IMR-90 (cell line): ENCODE measurements around the gene PLCB4. TPM values are rescaled to one million over a fixed set of nuclear protein-coding genes. Genes with fewer than 3 reads are reported as not detected.

Experiments
- ATAC-seq: fragments of 200-7000 bp; cut with Tn5 transposase; 2 replicates; pipeline ENCODE4 v1.9.1; 2020; ENCODE audit warnings: low read depth, mild to moderate bottlenecking, moderate library complexity
- BruUV-seq: library from RNA; stranded (reverse); fragments of 400-500 nt; replicated peaks from 2 replicates; lab custom pipeline; 2021; lab: Mats Ljungman, UMichigan
- CTCF ChIA-PET: fragments of 300-600 bp; formaldehyde crosslinking; extraction: SDS; loops from one replicate; lab custom pipeline; 2021; ENCODE audit warnings: antibody characterized with exemption; lab: Yijun Ruan, JAX
- POLR2A ChIA-PET: fragments of 300-600 bp; sonication (Branson Sonifier 250); formaldehyde crosslinking; loops from one replicate; lab custom pipeline; 2022; ENCODE audit warnings: antibody characterized with exemption; ENCODE audit not compliant: unreplicated experiment; lab: Charles Lee
- DNase-seq: peaks from one replicate; pipeline ENCODE4 v3.0.0; 2013
- H2AFZ ChIP-seq: replicated peaks from 2 replicates; pipeline ENCODE3; 2013; ENCODE audit warnings: low read length, mild to moderate bottlenecking; ENCODE audit not compliant: poor library complexity
- H2AK5ac ChIP-seq: 2 replicates; pipeline ENCODE4 v1.6.1; 2013; ENCODE audit warnings: low read depth, low read length, inconsistent platforms
- H2AK9ac ChIP-seq: replicated peaks from 2 replicates; pipeline ENCODE3; 2013; ENCODE audit warnings: mild to moderate bottlenecking, low read depth, low read length, moderate library complexity; ENCODE audit not compliant: poor library complexity
- H2BK120ac ChIP-seq: 2 replicates; pipeline ENCODE4 v1.6.1; 2013; ENCODE audit warnings: low read depth, low read length, inconsistent platforms
- H2BK15ac ChIP-seq: 3 replicates; pipeline ENCODE4 v1.6.1; 2013; ENCODE audit warnings: low read depth, low read length, inconsistent platforms
- H2BK20ac ChIP-seq: 2 replicates; pipeline ENCODE4 v1.6.1; 2013; ENCODE audit warnings: low read depth, mild to moderate bottlenecking, inconsistent platforms, low read length, moderate library complexity
- H2BK5ac ChIP-seq: 2 replicates; pipeline ENCODE4 v1.6.1; 2013; ENCODE audit warnings: mild to moderate bottlenecking, low read depth, low read length, inconsistent platforms; ENCODE audit not compliant: poor library complexity, severe bottlenecking
- H3K14ac ChIP-seq: replicated peaks from 2 replicates; pipeline ENCODE4 v1.6.1; 2013; ENCODE audit warnings: low read depth, low read length, inconsistent platforms
- H3K18ac ChIP-seq: 2 replicates; pipeline ENCODE4 v1.6.1; 2013; ENCODE audit warnings: low read depth, low read length, control low read depth
- H3K23ac ChIP-seq: 2 replicates; pipeline ENCODE4 v1.6.1; 2013; ENCODE audit warnings: low read depth, low read length, inconsistent platforms
- H3K27ac ChIP-seq: 2 replicates; pipeline ENCODE4 v1.5.1; 2013; ENCODE audit warnings: mild to moderate bottlenecking, control low read depth, low read length; ENCODE audit not compliant: insufficient read depth
- H3K27me3 ChIP-seq: 2 replicates; pipeline ENCODE4 v1.6.1; 2013; ENCODE audit warnings: low read length; ENCODE audit not compliant: control insufficient read depth, insufficient read depth
- H3K36me3 ChIP-seq: 2 replicates; pipeline ENCODE4 v1.6.1; 2013; ENCODE audit warnings: low read length, mixed read lengths; ENCODE audit not compliant: control insufficient read depth, insufficient read depth
- H3K4ac ChIP-seq: 2 replicates; pipeline ENCODE4 v1.6.1; 2013; ENCODE audit warnings: low read depth, low read length, inconsistent platforms
- H3K4me1 ChIP-seq: 2 replicates; pipeline ENCODE4 v1.6.1; 2013; ENCODE audit warnings: low read length, mixed read lengths; ENCODE audit not compliant: control insufficient read depth, insufficient read depth
- H3K4me2 ChIP-seq: 2 replicates; pipeline ENCODE4 v1.6.1; 2013; ENCODE audit warnings: low read depth, mild to moderate bottlenecking, control low read depth, low read length, moderate library complexity
- H3K4me3 ChIP-seq: 2 replicates; pipeline ENCODE4 v1.5.1; 2013; ENCODE audit warnings: low read depth, mild to moderate bottlenecking, control low read depth, low read length, moderate library complexity; ENCODE audit not compliant: insufficient read depth
- H3K56ac ChIP-seq: 2 replicates; pipeline ENCODE4 v1.6.1; 2013; ENCODE audit warnings: low read length, inconsistent platforms; ENCODE audit not compliant: insufficient read depth; ENCODE audit errors: extremely low read depth
- H3K79me1 ChIP-seq, 2 experiments: 2 replicates each; pipeline ENCODE4 v1.6.1; 2013; ENCODE audit warnings: low read length in 2 of 2, inconsistent platforms in 1 of 2, low read depth in 1 of 2
- H3K9ac ChIP-seq: 2 replicates; pipeline ENCODE4 v1.6.1; 2013; ENCODE audit warnings: low read depth, low read length, control low read depth
- H3K9me1 ChIP-seq: 2 replicates; pipeline ENCODE4 v1.6.1; 2013; ENCODE audit warnings: low read length, inconsistent platforms; ENCODE audit not compliant: insufficient read depth
- H3K9me3 ChIP-seq: 2 replicates; pipeline ENCODE4 v1.6.1; 2013; ENCODE audit warnings: low read length; ENCODE audit not compliant: control insufficient read depth, insufficient read depth
- H4K20me1 ChIP-seq: 2 replicates; pipeline ENCODE4 v1.6.1; 2013; ENCODE audit warnings: low read length, inconsistent platforms; ENCODE audit not compliant: insufficient read depth
- H4K5ac ChIP-seq: 2 replicates; pipeline ENCODE4 v1.6.1; 2013; ENCODE audit warnings: mild to moderate bottlenecking, low read depth, low read length, control low read depth
- H4K8ac ChIP-seq, 2 experiments: 2 replicates each; pipeline ENCODE4 v1.6.1; 2013; ENCODE audit warnings: low read depth in 2 of 2, low read length in 2 of 2, control low read depth in 1 of 2, inconsistent platforms in 1 of 2
- H4K91ac ChIP-seq: 2 replicates; pipeline ENCODE4 v1.6.1; 2013; ENCODE audit warnings: low read depth, low read length, inconsistent platforms; ENCODE audit not compliant: insufficient read depth
- BHLHE40 ChIP-seq: fragments of 150-350 bp; IDR thresholded peaks from 2 replicates; pipeline ENCODE4 v1.6.1; 2016; ENCODE audit warnings: mild to moderate bottlenecking, low read depth, low read length
- CEBPB ChIP-seq: IDR thresholded peaks from 2 replicates; pipeline ENCODE4 v1.6.1; 2012; ENCODE audit warnings: low read depth, low read length, improper control_type of control experiment
- CHD1 ChIP-seq: IDR thresholded peaks from 2 replicates; pipeline ENCODE4 v1.6.1; 2012; ENCODE audit warnings: low read depth, low read length, improper control_type of control experiment
- ELK1 ChIP-seq: fragments of 150-350 bp; IDR thresholded peaks from 2 replicates; pipeline ENCODE4 v1.6.1; 2016; ENCODE audit warnings: low read depth, mild to moderate bottlenecking, low read length, moderate library complexity, borderline replicate concordance
- FOS ChIP-seq: fragments of 150-350 bp; IDR thresholded peaks from 2 replicates; pipeline ENCODE4 v1.6.1; 2016; ENCODE audit warnings: low read depth, low read length
- MAFK ChIP-seq: IDR thresholded peaks from 2 replicates; pipeline ENCODE4 v1.6.1; 2012; ENCODE audit warnings: low read depth, low read length, improper control_type of control experiment
- MAZ ChIP-seq: IDR thresholded peaks from 2 replicates; pipeline ENCODE4 v1.6.1; 2012; ENCODE audit warnings: low read depth, mild to moderate bottlenecking, low read length, improper control_type of control experiment, moderate library complexity, borderline replicate concordance
- MXI1 ChIP-seq: IDR thresholded peaks from 2 replicates; pipeline ENCODE4 v1.6.1; 2012; ENCODE audit warnings: low read depth, mild to moderate bottlenecking, low read length, moderate library complexity, borderline replicate concordance
- NFE2L2 ChIP-seq: fragments of 150-350 bp; IDR thresholded peaks from 2 replicates; pipeline ENCODE4 v1.6.1; 2016; ENCODE audit warnings: low read depth, mild to moderate bottlenecking, low read length
- POLR2A ChIP-seq: IDR thresholded peaks from 2 replicates; pipeline ENCODE4 v1.6.1; 2012; ENCODE audit warnings: mild to moderate bottlenecking, low read depth, low read length
- RAD21 ChIP-seq: IDR thresholded peaks from 2 replicates; pipeline ENCODE4 v1.6.1; 2012; ENCODE audit warnings: low read length, improper control_type of control experiment
- RCOR1 ChIP-seq: IDR thresholded peaks from 2 replicates; pipeline ENCODE4 v1.6.1; 2012; ENCODE audit warnings: mild to moderate bottlenecking, low read length, improper control_type of control experiment; ENCODE audit not compliant: insufficient replicate concordance
- RFX5 ChIP-seq: IDR thresholded peaks from 2 replicates; pipeline ENCODE4 v1.8.0; 2012; ENCODE audit warnings: low read depth, mild to moderate bottlenecking, low read length, moderate library complexity
- SMC3 ChIP-seq: fragments of 150-350 bp; IDR thresholded peaks from 2 replicates; pipeline ENCODE4 v1.6.1; 2016; ENCODE audit warnings: low read depth, mild to moderate bottlenecking, antibody characterized with exemption, low read length, moderate library complexity
- USF2 ChIP-seq: fragments of 150-350 bp; IDR thresholded peaks from 2 replicates; pipeline ENCODE4 v1.6.1; 2017; ENCODE audit warnings: mild to moderate bottlenecking, antibody characterized with exemption, low read length, low read depth
- WGBS, 2 experiments: methylation state at CpG; one replicate each; pipeline versions ENCODE4 v1.1.5 to v1.1.7; 2013; ENCODE audit warnings: missing lambda C conversion rate in 2 of 2; ENCODE audit not compliant: insufficient read length in 1 of 2; ENCODE audit errors: extremely low coverage in 2 of 2; 5-methylcytosine and 5-hydroxymethylcytosine counted together
- dilution Hi-C: fragments of 300-500 bp; cut with HindIII; formaldehyde crosslinking; loops from one replicate; pipeline ENCODE4 v1.14.3; 2018; ENCODE audit warnings: low sequenced_read_pairs; ENCODE audit not compliant: unreplicated experiment
- in situ Hi-C: fragments of 300-500 bp; cut with MboI; formaldehyde crosslinking; loops from 3 replicates; pipeline ENCODE4 v1.14.3; 2019; ENCODE audit warnings: low sequenced_read_pairs, inconsistent platforms, mixed read lengths
- intact Hi-C: fragments of 100-400 bp; cut with micrococcal nuclease; formaldehyde crosslinking; loops from 2 replicates; pipeline ENCODE4 v1.10.0; 2022
- polyA plus RNA-seq, 3 experiments: library from polyadenylated mRNA; depleted of rRNA; stranded (reverse); fragments of >200 nt; gene quantifications; 2 replicates each; pipeline ENCODE4 v1.2.3, GENCODE V29; 2012; ENCODE audit warnings: low replicate concordance in 1 of 3
- total RNA-seq: library from RNA; depleted of rRNA; stranded (reverse); fragments of >200 nt; gene quantifications from 2 replicates; pipeline ENCODE4 v1.2.3, GENCODE V29; 2012
- TF ChIP-seq, protein P1 (sequence below): conservative IDR thresholded peaks from 2 replicates; pipeline ENCODE4 v1.5.1; 2012; ENCODE audit warnings: mild to moderate bottlenecking, low read depth, low read length, improper control_type of control experiment

Gene PLCB4
- total and polyA plus RNA-seq, 2 of the 4 experiments (the other 2 are of a cell fraction): 12.5 to 24.0 TPM

GRCh38 chr20:9053108-9053507 lies 15.8 kb upstream of the PLCB4 start:
- Histone ChIP-seq H3K4ac (peak overlapping the region; percentile 99), H4K5ac (peak overlapping the region; percentile 94), H2BK5ac (peak overlapping the region; percentile 98), H3K27me3 (no peaks in the 10 kb centered on the region), H2AFZ (peak overlapping the region; percentile 77), H3K9ac (no peak overlapping the region), H3K9me3 (no peaks in the 10 kb centered on the region; the same call in 1 of the 2 replicates), H2BK120ac (peak overlapping the region; percentile 100), H3K4me2 (no peak overlapping the region), H3K14ac (peak overlapping the region; percentile 98), H3K9me1 (peaks cover 18% of the 10 kb centered on the region), H4K91ac (peak overlapping the region; percentile 98), H2BK15ac (peak overlapping the region; percentile 100), H3K4me1 (peaks cover 25% of the 10 kb centered on the region), H3K36me3 (no peaks in the 10 kb centered on the region), H2AK9ac (peak overlapping the region; percentile 13), H3K79me1 (peaks cover 5 to 12% of the 10 kb centered on the region in 2 experiments; a peak in 3 of 4 replicates), H3K27ac (peak overlapping the region; percentile 65), H3K4me3 (no peak overlapping the region), H4K20me1 (no peaks in the 10 kb centered on the region), H4K8ac (peak overlapping the region; percentile 72 to 85), H3K18ac (peak overlapping the region; percentile 99), H3K56ac (peak overlapping the region; percentile 42), H3K23ac (peak overlapping the region; percentile 97), H2AK5ac (peak overlapping the region; percentile 99), H2BK20ac (peak overlapping the region; percentile 99)
- in situ Hi-C loops: loop anchor here (5.0 kb wide), 1 partner anchor 196 kb away; no protein-coding TSS in a partner anchor
- BruUV-seq: no TSS peak
- no peak for DNase-seq
- ChIA-PET CTCF (no interaction called here), POLR2A (no interaction called here)
- intact Hi-C loops: loop anchor here (5.0 kb wide), 1 partner anchor 201 kb away; no protein-coding TSS in a partner anchor
- no peak for TF ChIP-seq RFX5
- TF ChIP-seq POLR2A: no peak
- no peak for TF ChIP-seq FOS
- TF ChIP-seq, protein P1, sequence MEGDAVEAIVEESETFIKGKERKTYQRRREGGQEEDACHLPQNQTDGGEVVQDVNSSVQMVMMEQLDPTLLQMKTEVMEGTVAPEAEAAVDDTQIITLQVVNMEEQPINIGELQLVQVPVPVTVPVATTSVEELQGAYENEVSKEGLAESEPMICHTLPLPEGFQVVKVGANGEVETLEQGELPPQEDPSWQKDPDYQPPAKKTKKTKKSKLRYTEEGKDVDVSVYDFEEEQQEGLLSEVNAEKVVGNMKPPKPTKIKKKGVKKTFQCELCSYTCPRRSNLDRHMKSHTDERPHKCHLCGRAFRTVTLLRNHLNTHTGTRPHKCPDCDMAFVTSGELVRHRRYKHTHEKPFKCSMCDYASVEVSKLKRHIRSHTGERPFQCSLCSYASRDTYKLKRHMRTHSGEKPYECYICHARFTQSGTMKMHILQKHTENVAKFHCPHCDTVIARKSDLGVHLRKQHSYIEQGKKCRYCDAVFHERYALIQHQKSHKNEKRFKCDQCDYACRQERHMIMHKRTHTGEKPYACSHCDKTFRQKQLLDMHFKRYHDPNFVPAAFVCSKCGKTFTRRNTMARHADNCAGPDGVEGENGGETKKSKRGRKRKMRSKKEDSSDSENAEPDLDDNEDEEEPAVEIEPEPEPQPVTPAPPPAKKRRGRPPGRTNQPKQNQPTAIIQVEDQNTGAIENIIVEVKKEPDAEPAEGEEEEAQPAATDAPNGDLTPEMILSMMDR: no peak
- no peak for TF ChIP-seq RAD21
- no peak for TF ChIP-seq MXI1
- TF ChIP-seq CHD1: no peak
- no peak for TF ChIP-seq MAZ
- TF ChIP-seq MAFK: no peak
- TF ChIP-seq CEBPB: no peak
- no peak for TF ChIP-seq SMC3
- TF ChIP-seq USF2: no peak
- no peak for TF ChIP-seq RCOR1
- no peak for TF ChIP-seq ELK1
- no peak for TF ChIP-seq BHLHE40
- TF ChIP-seq NFE2L2: no peak
- ATAC-seq: no peak
- 100% methylated on average over 1 of the region's 3 CpGs; no CpG with 5 or more reads in 1 of the 2 experiments for WGBS, 2 experiments
- dilution Hi-C loops: no loop called here
